IMR-90 (cell line): ENCODE measurements around the gene TAL2.

ENCODE experiments used
- CTCF ChIP-seq: conservative IDR thresholded peaks from 2 replicates; pipeline ENCODE4 v1.5.1; 2012; ENCODE audit warnings: mild to moderate bottlenecking, low read depth, low read length, improper control_type of control experiment
- ELK1 ChIP-seq: fragments of 150-350 bp; IDR thresholded peaks from 2 replicates; pipeline ENCODE4 v1.6.1; 2016; ENCODE audit warnings: low read depth, mild to moderate bottlenecking, low read length, moderate library complexity, borderline replicate concordance
- FOS ChIP-seq: fragments of 150-350 bp; IDR thresholded peaks from 2 replicates; pipeline ENCODE4 v1.6.1; 2016; ENCODE audit warnings: low read depth, low read length
- MXI1 ChIP-seq: IDR thresholded peaks from 2 replicates; pipeline ENCODE4 v1.6.1; 2012; ENCODE audit warnings: low read depth, mild to moderate bottlenecking, low read length, moderate library complexity, borderline replicate concordance
- POLR2A ChIP-seq: IDR thresholded peaks from 2 replicates; pipeline ENCODE4 v1.6.1; 2012; ENCODE audit warnings: mild to moderate bottlenecking, low read depth, low read length
- RAD21 ChIP-seq: IDR thresholded peaks from 2 replicates; pipeline ENCODE4 v1.6.1; 2012; ENCODE audit warnings: low read length, improper control_type of control experiment
- RFX5 ChIP-seq: IDR thresholded peaks from 2 replicates; pipeline ENCODE4 v1.8.0; 2012; ENCODE audit warnings: low read depth, mild to moderate bottlenecking, low read length, moderate library complexity
- USF2 ChIP-seq: fragments of 150-350 bp; IDR thresholded peaks from 2 replicates; pipeline ENCODE4 v1.6.1; 2017; ENCODE audit warnings: mild to moderate bottlenecking, antibody characterized with exemption, low read length, low read depth

DNA sequence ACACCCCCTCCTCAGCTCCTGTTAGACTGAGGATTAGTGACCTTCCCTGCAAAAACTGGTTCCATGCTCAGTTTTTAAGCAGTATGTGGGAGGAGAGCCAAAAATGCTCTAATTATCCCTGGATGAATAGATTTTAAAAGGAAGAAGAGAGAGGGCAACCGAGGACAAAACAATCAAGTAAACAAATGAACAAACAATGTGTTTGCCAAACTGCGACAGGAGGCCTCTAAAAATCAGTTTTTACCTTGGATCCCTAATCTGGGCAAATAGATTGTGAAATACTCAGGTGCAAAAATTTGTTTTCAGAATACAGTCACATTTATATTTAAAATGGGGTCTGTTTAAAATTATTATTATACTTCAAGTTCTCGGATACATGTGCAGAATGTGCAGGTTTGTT lies 8.5 kb downstream of the TAL2 start:
- no peak for TF ChIP-seq RAD21
- no peak for TF ChIP-seq POLR2A
- no peak for TF ChIP-seq RFX5
- TF ChIP-seq CTCF, result no peak
- no peak for TF ChIP-seq FOS
- no peak for TF ChIP-seq USF2
- TF ChIP-seq MXI1, result no peak
- no peak for TF ChIP-seq ELK1
